ENCODE results near the gene FOXL1. TPM values are rescaled to one million over a fixed set of nuclear protein-coding genes. Genes with fewer than 3 reads are reported as not detected.

Gene FOXL1
- polyA plus RNA-seq, 1 donor (not counting 4 experiments of a cell fraction or from before 2014, with no cell fraction given): 0.10 TPM

DNA sequence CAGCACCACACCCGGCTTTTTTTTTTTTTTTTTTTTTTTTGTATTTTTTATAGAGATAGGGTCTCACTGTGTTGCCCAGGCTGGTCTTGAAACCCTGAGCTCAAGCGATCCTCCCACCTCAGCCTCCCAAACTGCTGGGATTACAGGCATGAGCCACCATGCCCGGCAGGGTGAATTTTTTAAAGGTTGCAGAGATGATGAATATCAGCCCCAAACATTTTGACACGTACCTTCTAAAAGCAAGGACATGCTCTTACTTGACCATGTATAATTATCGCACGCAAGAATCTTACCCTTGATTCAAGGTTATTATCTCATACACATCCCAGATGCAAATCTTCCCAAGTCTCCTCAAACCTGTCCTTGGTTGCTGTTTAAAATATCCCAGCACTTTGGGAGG lies 16.0 kb upstream of the FOXL1 start:
- dilution Hi-C loops (cut with MboI; ENCODE audit: extremely low pct_ligation_motif_present, low sequenced_read_pairs): loop anchor here (25.0 kb wide), 1 partner anchor 700 kb away; no protein-coding TSS in a partner anchor
- Histone ChIP-seq H3K36me3 (ENCODE audit: control insufficient read depth in 2 of 2, extremely low read depth in 1 of 2, insufficient read depth in 2 of 2, low read length in 2 of 2) (no peaks in the 10 kb centered on the region), H3K4me2 (ENCODE audit: control insufficient read depth, extremely low read depth, insufficient read depth, low read depth, low read length) (no peak overlapping the region), H4K20me1 (ENCODE audit: control insufficient read depth, extremely low read depth, insufficient read depth, low read length) (no peaks in the 10 kb centered on the region), H3K4me1 (ENCODE audit: control insufficient read depth, extremely low read depth, insufficient read depth, low read length) (peaks cover 13% of the 10 kb centered on the region), H3K9me1 (ENCODE audit: control insufficient read depth, extremely low read depth, insufficient read depth, low read length) (no peaks in the 10 kb centered on the region), H3K9ac (ENCODE audit: control insufficient read depth, extremely low read depth, insufficient read depth, low read length) (no peak overlapping the region), H3K27me3 (ENCODE audit: control insufficient read depth, extremely low read depth, insufficient read depth, low read length) (peaks cover 40% of the 10 kb centered on the region), H2AFZ (ENCODE audit: control insufficient read depth, low read length) (no peak overlapping the region), H3K79me2 (ENCODE audit: control insufficient read depth, insufficient read depth, low read length) (no peaks in the 10 kb centered on the region), H3K4me3 (ENCODE audit: control insufficient read depth in 2 of 3, extremely low read depth in 1 of 3, insufficient read depth in 2 of 3, low read depth in 1 of 3, low read length in 3 of 3) (no peak overlapping the region), H3K27ac (ENCODE audit: control insufficient read depth, insufficient read depth, low read length) (no peak overlapping the region), H3K9me3 (ENCODE audit: control insufficient read depth, low read depth, low read length) (no peaks in the 10 kb centered on the region)
- DNase-seq (ENCODE audit: low read depth, low spot score): no peak
- no peak for FAIRE-seq
- TF ChIP-seq, protein P1, sequence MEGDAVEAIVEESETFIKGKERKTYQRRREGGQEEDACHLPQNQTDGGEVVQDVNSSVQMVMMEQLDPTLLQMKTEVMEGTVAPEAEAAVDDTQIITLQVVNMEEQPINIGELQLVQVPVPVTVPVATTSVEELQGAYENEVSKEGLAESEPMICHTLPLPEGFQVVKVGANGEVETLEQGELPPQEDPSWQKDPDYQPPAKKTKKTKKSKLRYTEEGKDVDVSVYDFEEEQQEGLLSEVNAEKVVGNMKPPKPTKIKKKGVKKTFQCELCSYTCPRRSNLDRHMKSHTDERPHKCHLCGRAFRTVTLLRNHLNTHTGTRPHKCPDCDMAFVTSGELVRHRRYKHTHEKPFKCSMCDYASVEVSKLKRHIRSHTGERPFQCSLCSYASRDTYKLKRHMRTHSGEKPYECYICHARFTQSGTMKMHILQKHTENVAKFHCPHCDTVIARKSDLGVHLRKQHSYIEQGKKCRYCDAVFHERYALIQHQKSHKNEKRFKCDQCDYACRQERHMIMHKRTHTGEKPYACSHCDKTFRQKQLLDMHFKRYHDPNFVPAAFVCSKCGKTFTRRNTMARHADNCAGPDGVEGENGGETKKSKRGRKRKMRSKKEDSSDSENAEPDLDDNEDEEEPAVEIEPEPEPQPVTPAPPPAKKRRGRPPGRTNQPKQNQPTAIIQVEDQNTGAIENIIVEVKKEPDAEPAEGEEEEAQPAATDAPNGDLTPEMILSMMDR (optimal IDR thresholded peaks at IDR 0.05 in 1 of 3, IDR thresholded peaks at IDR 0.05 in 1 of 3, conservative IDR thresholded peaks at IDR 0.05 in 1 of 3; ENCODE audit: extremely low read depth in 1 of 3, insufficient read depth in 2 of 3, low read length in 3 of 3): no peak
- no peak for TF ChIP-seq EZH2 (IDR thresholded peaks at IDR 0.05; ENCODE audit: low read length)

DNA sequence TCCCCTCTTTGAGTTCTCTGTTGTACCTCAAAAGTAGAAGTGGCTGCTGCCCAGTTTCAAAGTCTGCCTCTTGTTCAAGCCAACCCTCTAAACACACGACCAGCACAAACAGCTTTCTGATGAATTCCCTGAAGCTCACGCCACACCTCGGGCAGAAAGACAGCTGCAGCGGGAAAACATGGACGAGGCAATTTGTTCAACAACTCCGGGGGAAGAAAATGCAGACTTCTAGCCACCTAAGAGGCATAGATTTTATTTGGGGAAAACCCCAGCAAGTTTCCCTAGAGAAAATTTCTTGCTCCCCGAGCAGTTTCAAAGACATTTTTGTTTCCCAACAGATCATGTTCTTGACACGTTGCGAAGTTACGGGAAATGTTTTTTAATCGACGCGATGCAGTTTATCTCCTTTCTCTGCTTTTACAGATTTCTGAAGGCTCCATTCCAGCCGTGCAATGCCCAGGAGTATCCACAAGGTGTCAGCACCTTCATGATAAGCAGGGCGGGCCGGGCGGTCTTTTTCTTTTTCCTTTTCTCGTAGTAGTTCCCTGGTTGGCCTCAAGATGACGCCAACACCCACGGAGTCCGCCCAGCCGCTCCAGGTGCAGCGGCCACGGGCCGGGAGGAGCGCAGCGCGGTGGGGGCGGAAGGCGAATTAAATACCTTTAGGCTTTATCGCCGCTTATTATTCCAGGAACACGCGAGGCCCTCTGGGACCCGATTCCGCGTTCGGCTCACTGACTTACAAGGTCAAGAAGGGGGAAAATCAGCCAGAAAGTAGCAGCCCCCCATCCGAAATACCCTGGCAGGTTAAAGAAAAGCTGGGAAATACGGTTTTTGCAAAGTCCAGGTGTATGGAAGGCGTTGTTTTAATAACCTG lies 14.6 kb upstream of the FOXL1 start:
- Histone ChIP-seq H3K9me1 (ENCODE audit: control insufficient read depth, extremely low read depth, insufficient read depth, low read length) (no peaks in the 10 kb centered on the region), H2AFZ (ENCODE audit: control insufficient read depth, low read length) (peak overlapping the region; percentile 72), H4K20me1 (ENCODE audit: control insufficient read depth, extremely low read depth, insufficient read depth, low read length) (no peaks in the 10 kb centered on the region), H3K9me3 (ENCODE audit: control insufficient read depth, low read depth, low read length) (no peaks in the 10 kb centered on the region), H3K36me3 (ENCODE audit: control insufficient read depth in 2 of 2, extremely low read depth in 1 of 2, insufficient read depth in 2 of 2, low read length in 2 of 2) (no peaks in the 10 kb centered on the region), H3K27ac (ENCODE audit: control insufficient read depth, insufficient read depth, low read length) (peak overlapping the region; percentile 6), H3K4me2 (ENCODE audit: control insufficient read depth, extremely low read depth, insufficient read depth, low read depth, low read length) (peak overlapping the region; percentile 88), H3K9ac (ENCODE audit: control insufficient read depth, extremely low read depth, insufficient read depth, low read length) (peak overlapping the region; percentile 54), H3K4me3 (ENCODE audit: control insufficient read depth in 2 of 3, extremely low read depth in 1 of 3, insufficient read depth in 2 of 3, low read depth in 1 of 3, low read length in 3 of 3) (peak overlapping the region in 2 of 3 experiments; percentile 32 to 38), H3K4me1 (ENCODE audit: control insufficient read depth, extremely low read depth, insufficient read depth, low read length) (peaks cover 13% of the 10 kb centered on the region), H3K27me3 (ENCODE audit: control insufficient read depth, extremely low read depth, insufficient read depth, low read length) (peaks cover 54% of the 10 kb centered on the region), H3K79me2 (ENCODE audit: control insufficient read depth, insufficient read depth, low read length) (no peaks in the 10 kb centered on the region)
- no peak for TF ChIP-seq EZH2 (IDR thresholded peaks at IDR 0.05; ENCODE audit: low read length)
- TF ChIP-seq, protein P1 (optimal IDR thresholded peaks at IDR 0.05 in 1 of 3, IDR thresholded peaks at IDR 0.05 in 1 of 3, conservative IDR thresholded peaks at IDR 0.05 in 1 of 3; ENCODE audit: extremely low read depth in 1 of 3, insufficient read depth in 2 of 3, low read length in 3 of 3): peak; percentile 87 to 100 (median 100)
- FAIRE-seq (peak; percentile 17), DNase-seq (ENCODE audit: low read depth, low spot score) (peak; percentile 58)
- dilution Hi-C loops (cut with MboI; ENCODE audit: extremely low pct_ligation_motif_present, low sequenced_read_pairs): loop anchor here (25.0 kb wide), 1 partner anchor 699 kb away; no protein-coding TSS in a partner anchor

Data from keratinocyte (primary cell).